ENCODE data around the gene PLAC8.

DNA sequence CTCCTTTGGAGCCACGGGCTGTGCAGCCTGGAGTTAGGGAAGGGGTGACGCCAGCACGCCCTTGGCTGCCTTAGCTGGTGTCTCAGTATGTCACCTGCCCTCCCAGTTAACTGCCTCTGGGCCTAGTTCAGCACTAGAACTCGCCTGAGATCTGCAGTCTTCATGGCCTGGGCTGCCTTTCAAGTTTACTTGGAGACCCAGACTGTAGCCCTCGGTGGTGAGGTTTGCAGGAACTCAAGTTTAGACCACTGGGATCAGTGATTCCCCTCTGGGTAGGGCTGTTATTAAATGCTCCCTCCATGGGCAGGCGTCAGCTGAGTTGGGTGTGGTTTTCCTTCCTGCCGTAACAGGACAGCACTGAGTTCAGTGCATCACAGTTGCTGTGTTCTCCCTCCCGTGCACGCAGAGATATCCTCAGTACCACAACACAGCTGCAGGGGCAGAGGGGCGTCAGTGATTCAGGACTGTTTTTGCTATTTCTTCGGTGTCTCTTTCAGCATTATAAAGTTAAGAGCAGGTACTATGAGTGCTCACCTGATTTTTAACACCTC is 30.5 kb downstream of the PLAC8 start:
- TF ChIP-seq CTCF (IDR thresholded peaks at IDR 0.05; ENCODE audit: low read depth, low read length) (no peak), POLR2A (IDR thresholded peaks at IDR 0.05; ENCODE audit: extremely low read depth, insufficient read length) (no peak)
- TF ChIP-seq, protein P1, sequence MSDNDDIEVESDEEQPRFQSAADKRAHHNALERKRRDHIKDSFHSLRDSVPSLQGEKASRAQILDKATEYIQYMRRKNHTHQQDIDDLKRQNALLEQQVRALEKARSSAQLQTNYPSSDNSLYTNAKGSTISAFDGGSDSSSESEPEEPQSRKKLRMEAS (IDR thresholded peaks at IDR 0.05; ENCODE audit: low read depth, low read length) = no peak

Measured in NB4 (cell line).